Activated naive CD8-positive, alpha-beta T cell treated with anti-CD3 and anti-CD28 coated beads, Interleukin-2, amount 50 U/mL, for 16 hours (primary cell): ENCODE measurements around the gene ST6GAL1.
"Not testable (repeated sequence)": the region's sequence is repeated elsewhere in the genome, so short reads cannot be mapped to it uniquely, and the experiment has no call there.

Experiments used
- DNase-seq: peaks from one replicate; pipeline ENCODE4 v3.0.0-alpha.2; 2020; ENCODE audit warnings: low read depth, low spot score

The ST6GAL1 gene

GRCh38 chr3:187020376-187020775 lies 90.0 kb downstream of the ST6GAL1 start:
- DNase-seq, result no peak

- no peak for DNase-seq
Observed at GRCh38 chr3:187021748-187022402, 91.5 kb downstream of the ST6GAL1 start.

GRCh38 chr3:187022403-187023029 lies 92.2 kb downstream of the ST6GAL1 start:
- DNase-seq, result no peak

GRCh38 chr3:187023340-187023739 lies 93.0 kb downstream of the ST6GAL1 start:
- not testable (repeated sequence) for DNase-seq

- DNase-seq, result no peak
Observed at GRCh38 chr3:187024536-187025226, 94.4 kb downstream of the ST6GAL1 start.

- DNase-seq, result no peak
Observed at GRCh38 chr3:187025254-187025655, 94.9 kb downstream of the ST6GAL1 start.

- no peak for DNase-seq
Observed at GRCh38 chr3:187025656-187026316, 95.5 kb downstream of the ST6GAL1 start.

- DNase-seq, result no peak
Observed at GRCh38 chr3:187026317-187026670, 96.0 kb downstream of the ST6GAL1 start.

- DNase-seq, result no peak
Observed at GRCh38 chr3:187027531-187028278, 97.4 kb downstream of the ST6GAL1 start.

GRCh38 chr3:187031934-187032333 lies 101.6 kb downstream of the ST6GAL1 start:
- DNase-seq, result no peak

GRCh38 chr3:187036394-187036793 lies 106.1 kb downstream of the ST6GAL1 start:
- DNase-seq, result no peak

GRCh38 chr3:187039100-187039722 lies 108.9 kb downstream of the ST6GAL1 start:
- no peak for DNase-seq

- DNase-seq, result no peak
Observed at GRCh38 chr3:187039723-187040414, 109.5 kb downstream of the ST6GAL1 start.

GRCh38 chr3:187040516-187041361 lies 110.4 kb downstream of the ST6GAL1 start:
- no peak for DNase-seq

- no peak for DNase-seq
Observed at GRCh38 chr3:187041362-187042307, 111.3 kb downstream of the ST6GAL1 start.

GRCh38 chr3:187042346-187042745 lies 112.0 kb downstream of the ST6GAL1 start:
- DNase-seq, result no peak

GRCh38 chr3:187042874-187043458 lies 112.6 kb downstream of the ST6GAL1 start:
- DNase-seq, result no peak

- DNase-seq, result no peak
Observed at GRCh38 chr3:187044206-187044605, 113.9 kb downstream of the ST6GAL1 start.
